Esophagus muscularis mucosa (tissue), 4 donors: Measurements from ENCODE around the gene PDIA5. TPM values are rescaled to one million over a fixed set of nuclear protein-coding genes. Genes with fewer than 3 reads are reported as not detected.

Source experiments
- DNase-seq: peaks from one replicate; pipeline ENCODE4 v3.0.0-alpha.2; 2017; ENCODE audit errors: extremely low spot score
- H3K27ac ChIP-seq, 4 donors: fragments of 200-600 bp; sonication (generic); replicated peaks in 1 of 4; 1 replicate in 3 of 4; 2 replicates in 1 of 4; pipeline ENCODE4 v1.5.1; 2016 to 2019; ENCODE audit warnings: mild to moderate bottlenecking in 1 of 4
- H3K27me3 ChIP-seq, 4 donors: fragments of 200-600 bp; sonication (generic); one replicate each; pipeline versions ENCODE4 v1.5.1 to v1.6.0; 2016 to 2019
- H3K36me3 ChIP-seq, 4 donors: fragments of 200-600 bp; sonication (generic); one replicate each; pipeline ENCODE4 v1.5.1; 2016 to 2019
- H3K4me1 ChIP-seq, 4 donors: fragments of 200-600 bp; sonication (generic); one replicate each; pipeline ENCODE4 v1.5.1; 2016 to 2019
- H3K4me3 ChIP-seq, 4 donors: fragments of 200-600 bp; sonication (generic); 1 replicate in 2 of 4; 2 replicates in 2 of 4; pipeline ENCODE4 v1.5.1; 2016 to 2019; ENCODE audit warnings: mild to moderate bottlenecking in 4 of 4, moderate library complexity in 1 of 4
- H3K9me3 ChIP-seq, 4 donors: fragments of 200-600 bp; sonication (generic); 1 replicate in 3 of 4; 2 replicates in 1 of 4; pipeline ENCODE4 v1.5.1; 2016 to 2019
- EP300 ChIP-seq: sonication (generic); formaldehyde crosslinking; IDR thresholded peaks from one replicate; pipeline ENCODE4 v1.6.1; 2017; ENCODE audit warnings: antibody characterized with exemption
- POLR2A ChIP-seq: fragments of 450-650 bp; IDR thresholded peaks from one replicate; pipeline ENCODE4 v1.6.1; 2017; ENCODE audit warnings: antibody characterized with exemption, moderate library complexity, mild to moderate bottlenecking, low read depth
- POLR2AphosphoS5 ChIP-seq, 2 donors: sonication (generic); formaldehyde crosslinking; IDR thresholded peaks; one replicate each; pipeline ENCODE4 v1.6.1; 2017; ENCODE audit warnings: antibody characterized with exemption in 2 of 2
- WGBS: methylation state at CpG from one replicate; pipeline ENCODE4 v1.1.5; 2018; 5-methylcytosine and 5-hydroxymethylcytosine counted together
- intact Hi-C: fragments of 100-400 bp; cut with DNase I; formaldehyde crosslinking; loops from one replicate; pipeline ENCODE4 v1.15.1; 2023
- total RNA-seq, 4 donors: library from RNA; depleted of rRNA; stranded (reverse); fragments of >200 nt; gene quantifications; one replicate each; pipeline versions ENCODE4 v1.1.0 to v1.2.1, GENCODE V29; 2016
- TF ChIP-seq, protein P1 (sequence below), 3 experiments: fragments of 200-600 bp in 2 of 3; fragments of 450-650 bp in 1 of 3; sonication (generic) in 2 of 3; IDR thresholded peaks; one replicate each; pipeline ENCODE4 v1.5.1; 2017 to 2019; ENCODE audit warnings: antibody characterized with exemption in 3 of 3, mild to moderate bottlenecking in 2 of 3, moderate library complexity in 1 of 3

PDIA5 gene
- total RNA-seq, 4 donors from 2014 or later = 12.5 to 16.4 (median 15.1) TPM

DNA sequence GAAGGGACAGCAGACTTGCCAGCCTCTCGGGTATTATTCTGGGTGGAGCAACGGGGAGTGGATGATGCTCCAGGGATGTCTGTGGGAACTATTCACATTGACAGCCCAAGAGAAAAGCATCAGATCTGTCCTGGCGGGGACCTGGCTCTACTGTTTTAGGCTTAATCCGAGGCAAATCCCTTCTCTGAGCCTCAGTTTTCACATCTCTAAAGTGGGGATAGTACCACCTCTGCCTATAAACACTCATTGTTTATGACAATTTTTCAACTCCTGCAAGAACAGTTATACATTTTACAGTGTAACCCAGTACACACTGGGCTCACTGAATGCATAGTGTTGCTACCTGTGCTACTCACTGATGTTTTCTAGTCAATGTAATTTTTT is 9.3 kb downstream of the PDIA5 start:
- Histone ChIP-seq H3K9me3 (no peaks in the 10 kb centered on the region), H3K27ac (peak overlapping the region; percentile 53 to 74 (median 60)), H3K4me1 (peaks cover 26 to 77% (median 71%) of the 10 kb centered on the region in 4 donors), H3K27me3 (no peaks in the 10 kb centered on the region), H3K4me3 (no peak overlapping the region), H3K36me3 (no peaks in the 10 kb centered on the region)
- no peak for TF ChIP-seq POLR2AphosphoS5 (IDR thresholded peaks at IDR 0.05)
- TF ChIP-seq, protein P1, sequence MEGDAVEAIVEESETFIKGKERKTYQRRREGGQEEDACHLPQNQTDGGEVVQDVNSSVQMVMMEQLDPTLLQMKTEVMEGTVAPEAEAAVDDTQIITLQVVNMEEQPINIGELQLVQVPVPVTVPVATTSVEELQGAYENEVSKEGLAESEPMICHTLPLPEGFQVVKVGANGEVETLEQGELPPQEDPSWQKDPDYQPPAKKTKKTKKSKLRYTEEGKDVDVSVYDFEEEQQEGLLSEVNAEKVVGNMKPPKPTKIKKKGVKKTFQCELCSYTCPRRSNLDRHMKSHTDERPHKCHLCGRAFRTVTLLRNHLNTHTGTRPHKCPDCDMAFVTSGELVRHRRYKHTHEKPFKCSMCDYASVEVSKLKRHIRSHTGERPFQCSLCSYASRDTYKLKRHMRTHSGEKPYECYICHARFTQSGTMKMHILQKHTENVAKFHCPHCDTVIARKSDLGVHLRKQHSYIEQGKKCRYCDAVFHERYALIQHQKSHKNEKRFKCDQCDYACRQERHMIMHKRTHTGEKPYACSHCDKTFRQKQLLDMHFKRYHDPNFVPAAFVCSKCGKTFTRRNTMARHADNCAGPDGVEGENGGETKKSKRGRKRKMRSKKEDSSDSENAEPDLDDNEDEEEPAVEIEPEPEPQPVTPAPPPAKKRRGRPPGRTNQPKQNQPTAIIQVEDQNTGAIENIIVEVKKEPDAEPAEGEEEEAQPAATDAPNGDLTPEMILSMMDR (IDR thresholded peaks at IDR 0.05) = no peak
- TF ChIP-seq POLR2A = no peak
- TF ChIP-seq EP300 = no peak
- no peak for DNase-seq
- WGBS = 81% methylated on average over 4 of the region's 4 CpGs
- intact Hi-C loops = no loop called here

DNA sequence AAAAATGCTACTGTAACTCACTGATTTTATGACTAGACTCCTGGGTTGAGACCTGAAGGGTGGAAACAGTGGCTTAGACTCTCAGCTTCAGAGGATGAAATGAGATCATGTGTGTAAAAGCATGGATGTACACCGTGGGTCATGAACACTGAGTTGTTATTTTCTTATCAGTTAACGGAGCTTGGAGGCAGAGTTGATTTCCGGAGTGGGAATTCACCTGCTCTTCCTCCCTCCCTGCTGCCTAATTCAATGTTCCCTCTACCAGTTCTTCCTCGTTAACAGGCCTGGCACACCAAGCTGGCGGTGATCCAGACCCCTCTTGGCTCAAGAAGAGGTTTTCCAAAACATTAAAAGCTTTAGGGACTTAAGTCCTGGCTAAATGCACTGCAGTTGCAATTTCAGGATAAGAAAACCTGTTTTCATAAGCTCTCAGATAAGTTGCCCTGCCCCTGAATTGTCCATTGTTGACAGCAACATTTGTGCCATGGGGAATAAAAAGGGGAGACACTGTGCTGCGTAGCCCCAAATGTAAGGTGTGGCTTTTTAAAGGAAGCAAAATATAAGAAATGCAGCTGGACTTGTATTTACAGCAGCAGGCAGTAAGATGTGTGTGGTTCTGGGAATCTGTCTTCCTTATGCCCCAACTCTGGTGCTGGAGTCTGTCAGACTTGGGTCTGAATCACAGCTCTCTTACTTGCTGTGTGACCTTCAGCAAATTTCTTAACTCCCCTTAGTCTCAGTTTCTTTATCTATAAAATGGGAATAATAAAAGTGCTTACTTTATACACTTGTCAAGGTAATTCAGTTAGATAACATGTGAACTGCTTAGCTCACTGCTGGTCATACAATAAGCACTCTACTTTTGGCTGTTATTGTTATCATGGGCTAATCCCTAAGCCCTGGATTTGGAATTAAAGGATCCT is 9.9 kb downstream of the PDIA5 start:
- Histone ChIP-seq H3K9me3 (no peaks in the 10 kb centered on the region), H3K4me1 (peaks cover 26 to 77% (median 71%) of the 10 kb centered on the region in 4 donors), H3K27me3 (no peaks in the 10 kb centered on the region), H3K27ac (peak overlapping the region; percentile 53 to 74 (median 60)), H3K36me3 (no peaks in the 10 kb centered on the region), H3K4me3 (no peak overlapping the region)
- intact Hi-C loops = no loop called here
- WGBS = 15% methylated on average over 6 of the region's 6 CpGs
- no peak for DNase-seq
- TF ChIP-seq POLR2AphosphoS5 (IDR thresholded peaks at IDR 0.05) = peak in 1 of 2 donors; percentile 29
- TF ChIP-seq EP300 = no peak

DNA sequence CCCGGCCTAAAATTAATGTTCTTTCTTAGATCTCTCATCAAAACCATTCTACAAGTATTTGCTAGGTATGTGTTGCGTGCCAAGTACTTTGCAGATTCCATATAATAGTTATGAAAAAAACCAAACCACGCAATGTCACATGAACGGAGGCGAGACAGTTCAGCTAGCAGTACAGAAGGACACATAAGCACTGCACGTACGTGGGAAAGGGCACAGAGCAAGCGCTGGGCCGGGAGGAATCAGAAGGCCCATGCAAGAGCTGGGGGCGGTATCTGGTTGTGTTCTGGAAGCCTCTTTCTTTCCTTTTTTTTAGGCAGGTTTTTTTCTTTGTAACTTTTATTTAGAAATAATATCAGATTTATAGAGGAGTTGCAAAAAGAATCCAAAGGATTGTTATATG is 11.3 kb downstream of the PDIA5 start:
- intact Hi-C loops = no loop called here
- Histone ChIP-seq H3K4me1 (peaks cover 37 to 82% (median 75%) of the 10 kb centered on the region in 4 donors), H3K27ac (peak overlapping the region; percentile 53 to 74 (median 60)), H3K9me3 (no peaks in the 10 kb centered on the region), H3K36me3 (no peaks in the 10 kb centered on the region), H3K4me3 (no peak overlapping the region), H3K27me3 (no peaks in the 10 kb centered on the region)
- no peak for DNase-seq
- 90% methylated on average over 10 of the region's 10 CpGs for WGBS
- TF ChIP-seq EP300 (no peak), POLR2A (no peak)
- TF ChIP-seq, protein P1 (IDR thresholded peaks at IDR 0.05) = no peak

DNA sequence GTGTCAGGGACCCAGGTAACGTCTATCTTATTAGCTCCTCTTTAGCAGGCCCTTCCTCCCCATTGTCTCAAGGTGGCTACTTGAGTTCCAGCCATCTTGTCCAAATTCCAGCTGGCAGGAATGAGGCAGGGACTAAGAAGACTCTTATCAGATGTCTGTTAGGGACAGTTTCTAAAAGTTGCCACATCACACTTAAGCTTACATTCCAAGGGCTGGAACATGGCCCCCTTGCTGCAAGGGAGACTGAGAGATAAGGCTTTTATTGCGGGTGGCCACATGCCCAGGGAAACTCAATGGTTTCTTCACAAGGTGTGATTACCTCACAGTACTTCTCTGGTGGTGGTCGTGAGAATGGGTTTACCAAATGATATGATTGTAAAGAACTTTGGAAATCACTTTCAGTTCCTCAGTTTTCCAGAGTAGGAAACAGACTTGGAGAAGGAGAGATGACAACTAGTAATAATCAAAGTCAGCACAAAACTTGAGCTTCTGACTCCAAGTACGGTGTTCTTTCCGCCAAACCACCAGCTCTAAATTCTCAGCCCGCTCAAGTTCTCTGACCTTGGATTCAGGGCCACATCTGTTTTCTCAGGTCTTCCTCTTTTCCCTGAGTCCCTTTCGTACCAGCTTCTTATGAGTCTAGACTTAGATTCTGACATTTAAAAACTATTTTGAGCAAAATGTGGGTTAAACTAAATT is 14.2 kb downstream of the PDIA5 start:
- Histone ChIP-seq H3K36me3 (no peaks in the 10 kb centered on the region), H3K27me3 (no peaks in the 10 kb centered on the region), H3K4me3 (no peak overlapping the region), H3K4me1 (peaks cover 65 to 97% (median 92%) of the 10 kb centered on the region in 4 donors), H3K27ac (peak overlapping the region; percentile 11 to 53 (median 26)), H3K9me3 (no peaks in the 10 kb centered on the region)
- DNase-seq = no peak
- intact Hi-C loops = no loop called here
- TF ChIP-seq, protein P1 (IDR thresholded peaks at IDR 0.05) = no peak
- TF ChIP-seq EP300 = no peak
- TF ChIP-seq POLR2A = no peak
- TF ChIP-seq POLR2AphosphoS5 (IDR thresholded peaks at IDR 0.05) = no peak
- 80% methylated on average over 7 of the region's 7 CpGs for WGBS
